Activated T-cell treated with anti-CD3 and anti-CD28 coated beads, Interleukin-2, amount 50 U/mL, for 72 hours (primary cell): Measurements from ENCODE around the gene IRF1. TPM values are rescaled to one million over a fixed set of nuclear protein-coding genes. Genes with fewer than 3 reads are reported as not detected.
A peak's percentile ranks its signal among the peaks of the same experiment; 100 is the strongest.
"Not testable (repeated sequence)": the region's sequence is repeated elsewhere in the genome, so short reads cannot be mapped to it uniquely, and the experiment has no call there.

ENCODE experiments used
- ATAC-seq, 2 donors: fragments of 150-1000 bp; cut with Tn5 transposase; replicated peaks in 1 of 2; 2 replicates each; pipeline ENCODE4 v1.10.0; 2021; ENCODE audit warnings: moderate library complexity in 2 of 2, mild to moderate bottlenecking in 1 of 2
- DNase-seq, 2 donors: peaks; one replicate each; pipeline ENCODE4 v3.0.0; 2021 to 2022; ENCODE audit warnings: mixed read lengths in 1 of 2
- H3K27ac Mint-ChIP-seq: one replicate; pipeline ENCODE4 v1.8.0; 2022; ENCODE audit warnings: mild to moderate bottlenecking, moderate library complexity, mixed read lengths
- H3K27me3 Mint-ChIP-seq: one replicate; pipeline ENCODE4 v1.8.0; 2022; ENCODE audit warnings: low read depth, mixed read lengths
- H3K36me3 Mint-ChIP-seq, 2 donors: one replicate each; pipeline ENCODE4 v1.8.0; 2022; ENCODE audit warnings: mixed read lengths in 2 of 2, mild to moderate bottlenecking in 1 of 2; ENCODE audit not compliant: insufficient read depth in 2 of 2
- H3K4me1 Mint-ChIP-seq: one replicate; pipeline ENCODE4 v1.8.0; 2022; ENCODE audit warnings: low read depth, mixed read lengths
- H3K4me3 Mint-ChIP-seq, 2 donors: one replicate each; pipeline ENCODE4 v1.8.0; 2022; ENCODE audit warnings: mild to moderate bottlenecking in 2 of 2, mixed read lengths in 2 of 2, moderate library complexity in 2 of 2
- H3K9me3 Mint-ChIP-seq, 2 donors: one replicate each; pipeline ENCODE4 v1.8.0; 2022; ENCODE audit warnings: mixed read lengths in 2 of 2
- total RNA-seq, 2 donors: library from RNA; stranded (reverse); gene quantifications; one replicate each; pipeline ENCODE4 v1.2.3, GENCODE V29; 2022

IRF1 gene
- total RNA-seq, 2 donors from 2014 or later, result 212 to 226 TPM

GRCh38 chr5:132444061-132444460, 46.5 kb downstream of the IRF1 start:
- peaks cover 77% of the 10 kb centered on the region for H3K4me1 Mint-ChIP-seq
- H3K9me3 Mint-ChIP-seq, result peaks cover 0 to 3% of the 10 kb centered on the region in 2 donors
- no peak for DNase-seq
- peaks cover 8 to 13% of the 10 kb centered on the region in 2 donors for H3K36me3 Mint-ChIP-seq
- no peak for ATAC-seq
- no peaks in the 10 kb centered on the region for H3K27me3 Mint-ChIP-seq
- H3K4me3 Mint-ChIP-seq, result no peak overlapping the region
- H3K27ac Mint-ChIP-seq, result no peak overlapping the region

GRCh38 chr5:132439521-132440089, 51.0 kb downstream of the IRF1 start:
- ATAC-seq (peak; percentile 57 to 63), DNase-seq (no peak)
- Mint-ChIP-seq H3K4me3 (peak overlapping the region; percentile 48 to 61), H3K27ac (peak overlapping the region; percentile 85), H3K27me3 (no peaks in the 10 kb centered on the region), H3K4me1 (peaks cover 85% of the 10 kb centered on the region), H3K36me3 (peaks cover 0 to 2% of the 10 kb centered on the region in 2 donors), H3K9me3 (no peaks in the 10 kb centered on the region)

GRCh38 chr5:132438917-132439316, 51.7 kb downstream of the IRF1 start:
- peaks cover 0 to 2% of the 10 kb centered on the region in 2 donors for H3K36me3 Mint-ChIP-seq
- H3K4me3 Mint-ChIP-seq, result peak overlapping the region; percentile 48 to 61
- ATAC-seq, result peak in 1 of 2 donors; percentile 15

GRCh38 chr5:132438267-132438645, 52.3 kb downstream of the IRF1 start:
- H3K27ac Mint-ChIP-seq, result peak overlapping the region; percentile 93
- H3K36me3 Mint-ChIP-seq, DNase-seq, H3K9me3 Mint-ChIP-seq, ATAC-seq, H3K27me3 Mint-ChIP-seq: not testable (repeated sequence)
- peak overlapping the region; percentile 72 to 83 for H3K4me3 Mint-ChIP-seq
- peaks cover 84% of the 10 kb centered on the region for H3K4me1 Mint-ChIP-seq

More at GRCh38 chr5:132438917-132439316, 51.7 kb downstream of the IRF1 start:
- peaks cover 85% of the 10 kb centered on the region for H3K4me1 Mint-ChIP-seq
- peak overlapping the region; percentile 85 for H3K27ac Mint-ChIP-seq
- no peaks in the 10 kb centered on the region for H3K27me3 Mint-ChIP-seq
- no peaks in the 10 kb centered on the region for H3K9me3 Mint-ChIP-seq
- no peak for DNase-seq

- Mint-ChIP-seq H3K4me3 (peak overlapping the region; percentile 72 to 83), H3K27ac (peak overlapping the region; percentile 93), H3K9me3 (no peaks in the 10 kb centered on the region), H3K36me3 (peaks cover 0 to 2% of the 10 kb centered on the region in 2 donors), H3K4me1 (peaks cover 83% of the 10 kb centered on the region), H3K27me3 (no peaks in the 10 kb centered on the region)
- peak; percentile 62 to 66 for DNase-seq
- peak; percentile 82 to 86 for ATAC-seq
Measured at GRCh38 chr5:132437604-132438266, 52.8 kb downstream of the IRF1 start.

GRCh38 chr5:132436936-132437335, 53.6 kb downstream of the IRF1 start:
- Mint-ChIP-seq H3K4me1 (peaks cover 83% of the 10 kb centered on the region), H3K27me3 (no peaks in the 10 kb centered on the region), H3K36me3 (peaks cover 0 to 2% of the 10 kb centered on the region in 2 donors), H3K9me3 (no peaks in the 10 kb centered on the region), H3K27ac (peak overlapping the region; percentile 93), H3K4me3 (peak overlapping the region; percentile 72 to 83)
- DNase-seq (no peak), ATAC-seq (peak; percentile 10 to 17)

- H3K4me1 Mint-ChIP-seq, result peaks cover 83% of the 10 kb centered on the region
- H3K27ac Mint-ChIP-seq, result peak overlapping the region; percentile 64
- H3K36me3 Mint-ChIP-seq, result peaks cover 0 to 2% of the 10 kb centered on the region in 2 donors
- ATAC-seq (no peak), DNase-seq (no peak)
- H3K4me3 Mint-ChIP-seq, result no peak overlapping the region
- H3K27me3 Mint-ChIP-seq, result no peaks in the 10 kb centered on the region
- H3K9me3 Mint-ChIP-seq, result no peaks in the 10 kb centered on the region
Measured at GRCh38 chr5:132435886-132436285, 54.7 kb downstream of the IRF1 start.

- Mint-ChIP-seq H3K36me3 (peaks cover 1 to 2% of the 10 kb centered on the region in 2 donors), H3K4me3 (no peak overlapping the region), H3K9me3 (no peaks in the 10 kb centered on the region), H3K4me1 (peaks cover 84% of the 10 kb centered on the region), H3K27ac (peak overlapping the region; percentile 64), H3K27me3 (no peaks in the 10 kb centered on the region)
- no peak for ATAC-seq
- DNase-seq, result no peak
Measured at GRCh38 chr5:132435447-132435846, 55.1 kb downstream of the IRF1 start.

GRCh38 chr5:132434416-132435286, 55.9 kb downstream of the IRF1 start:
- Mint-ChIP-seq H3K9me3 (no peaks in the 10 kb centered on the region), H3K27ac (peak overlapping the region; percentile 11), H3K4me1 (peaks cover 84% of the 10 kb centered on the region), H3K36me3 (peaks cover 2 to 4% of the 10 kb centered on the region in 2 donors), H3K27me3 (no peaks in the 10 kb centered on the region), H3K4me3 (no peak overlapping the region)
- no peak for ATAC-seq
- DNase-seq, result no peak

- Mint-ChIP-seq H3K4me1 (peaks cover 86% of the 10 kb centered on the region), H3K4me3 (peak overlapping the region in 1 of 2 donors; percentile 51), H3K27ac (peak overlapping the region; percentile 83), H3K27me3 (no peaks in the 10 kb centered on the region), H3K9me3 (no peaks in the 10 kb centered on the region), H3K36me3 (peaks cover 2 to 4% of the 10 kb centered on the region in 2 donors)
- ATAC-seq, result no peak
- no peak for DNase-seq
Measured at GRCh38 chr5:132433141-132433540, 57.4 kb downstream of the IRF1 start.

GRCh38 chr5:132431632-132432031, 58.9 kb downstream of the IRF1 start:
- peaks cover 2 to 4% of the 10 kb centered on the region in 2 donors for H3K36me3 Mint-ChIP-seq
- peaks cover 86% of the 10 kb centered on the region for H3K4me1 Mint-ChIP-seq
- ATAC-seq, result peak in 1 of 2 donors; percentile 26
- H3K27me3 Mint-ChIP-seq, result no peaks in the 10 kb centered on the region
- H3K4me3 Mint-ChIP-seq, result peak overlapping the region in 1 of 2 donors; percentile 67
- no peak for DNase-seq
- no peaks in the 10 kb centered on the region for H3K9me3 Mint-ChIP-seq
- H3K27ac Mint-ChIP-seq, result peak overlapping the region; percentile 83
